Measurements from ENCODE around the gene VIM.

Gene VIM

GRCh38 chr10:17282311-17282710, 54.3 kb downstream of the VIM start:
- Histone ChIP-seq H3K4me1 (ENCODE audit: control insufficient read depth, insufficient read depth, low read length) (no peaks in the 10 kb centered on the region), H3K4me3 (ENCODE audit: low read length) (no peak overlapping the region), H3K9ac (ENCODE audit: low read length) (no peak overlapping the region), H3K27ac (ENCODE audit: low read depth, low read length) (no peak overlapping the region), H3K36me3 (ENCODE audit: control insufficient read depth, insufficient read depth, low read length) (no peaks in the 10 kb centered on the region), H3K27me3 (ENCODE audit: control insufficient read depth, insufficient read depth, low read length) (no peaks in the 10 kb centered on the region)

- H3K4me3 ChIP-seq (ENCODE audit: low read length): no peak overlapping the region
- no peak overlapping the region for H3K9ac ChIP-seq (ENCODE audit: low read length)
- H3K36me3 ChIP-seq (ENCODE audit: control insufficient read depth, insufficient read depth, low read length): no peaks in the 10 kb centered on the region
- H3K27me3 ChIP-seq (ENCODE audit: control insufficient read depth, insufficient read depth, low read length): no peaks in the 10 kb centered on the region
- H3K4me1 ChIP-seq (ENCODE audit: control insufficient read depth, insufficient read depth, low read length): no peaks in the 10 kb centered on the region
- no peak overlapping the region for H3K27ac ChIP-seq (ENCODE audit: low read depth, low read length)
Observed at GRCh38 chr10:17286562-17287550, 58.8 kb downstream of the VIM start.
